ENCODE data around the gene POC1A.
A peak's percentile ranks its signal among the peaks of the same experiment; 100 is the strongest.

GRCh38 chr3:52154135-52155094, at the start of gene POC1A:
- TF ChIP-seq EGR1 (IDR thresholded peaks at IDR 0.05), result peak; percentile 99
- TF ChIP-seq EP300 (IDR thresholded peaks at IDR 0.05; ENCODE audit: borderline replicate concordance), result no peak
- TF ChIP-seq REST (IDR thresholded peaks at IDR 0.05; ENCODE audit: low read depth), result no peak
- peak; percentile 72 for TF ChIP-seq CREB1 (IDR thresholded peaks at IDR 0.05; ENCODE audit: low read depth)
- peak; percentile 92 for TF ChIP-seq MAX (IDR thresholded peaks at IDR 0.05)
- TF ChIP-seq ZBTB7A (IDR thresholded peaks at IDR 0.05; ENCODE audit: low read depth), result peak; percentile 43; the same call in 1 of the 2 replicates
- TF ChIP-seq TAF1 (IDR thresholded peaks at IDR 0.05; ENCODE audit: low read depth), result peak; percentile 78
- TF ChIP-seq TCF12 (IDR thresholded peaks at IDR 0.05; ENCODE audit: low read depth), result peak; percentile 46; the same call in 1 of the 2 replicates
- TF ChIP-seq, protein P1, sequence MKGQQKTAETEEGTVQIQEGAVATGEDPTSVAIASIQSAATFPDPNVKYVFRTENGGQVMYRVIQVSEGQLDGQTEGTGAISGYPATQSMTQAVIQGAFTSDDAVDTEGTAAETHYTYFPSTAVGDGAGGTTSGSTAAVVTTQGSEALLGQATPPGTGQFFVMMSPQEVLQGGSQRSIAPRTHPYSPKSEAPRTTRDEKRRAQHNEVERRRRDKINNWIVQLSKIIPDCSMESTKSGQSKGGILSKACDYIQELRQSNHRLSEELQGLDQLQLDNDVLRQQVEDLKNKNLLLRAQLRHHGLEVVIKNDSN (IDR thresholded peaks at IDR 0.05), result peak; percentile 93
- TF ChIP-seq RAD21 (IDR thresholded peaks at IDR 0.05; ENCODE audit: low read depth), result no peak
- TF ChIP-seq YY1 (IDR thresholded peaks at IDR 0.05; ENCODE audit: low read depth), result peak; percentile 88
- peak; percentile 97 for TF ChIP-seq CEBPB (IDR thresholded peaks at IDR 0.05)
- TF ChIP-seq TEAD4 (IDR thresholded peaks at IDR 0.05), result peak; percentile 95

All from Ishikawa (cell line).